B cell (primary cell): ENCODE results near the gene C12orf60. TPM values are rescaled to one million over a fixed set of nuclear protein-coding genes. Genes with fewer than 3 reads are reported as not detected.

Experiments
- ATAC-seq: fragments of 200-7000 bp; cut with Tn5 transposase; one replicate; pipeline ENCODE4 v1.10.0; 2021; ENCODE audit warnings: low read depth, mild to moderate bottlenecking, moderate number of reproducible peaks, moderate library complexity
- CTCF ChIA-PET: fragments of 350-600 bp; sonication (Branson Sonifier 250); formaldehyde crosslinking; loops from one replicate; lab custom pipeline; 2021; ENCODE audit warnings: antibody characterized with exemption, inconsistent platforms; lab: Charles Lee
- POLR2A ChIA-PET: fragments of 350-600 bp; sonication (Branson Sonifier 250); formaldehyde crosslinking; loops from one replicate; lab custom pipeline; 2021; ENCODE audit warnings: antibody characterized with exemption; lab: Charles Lee
- DNase-seq: peaks from one replicate; pipeline ENCODE4 v3.0.0; 2013
- H2AFZ ChIP-seq: 2 replicates; pipeline ENCODE4 v1.6.1; 2012; ENCODE audit warnings: mild to moderate bottlenecking, low read depth, low read length; ENCODE audit not compliant: insufficient read depth, poor library complexity, severe bottlenecking
- H3K27ac ChIP-seq, 2 donors: 1 replicate in 1 of 2; 2 replicates in 1 of 2; pipeline ENCODE4 v1.5.1; 2012 to 2013; ENCODE audit warnings: low read length in 2 of 2, mild to moderate bottlenecking in 2 of 2, moderate library complexity in 1 of 2
- H3K27me3 ChIP-seq, 4 experiments: fragments of 200-600 bp in 1 of 4; sonication (generic) in 1 of 4; replicated peaks in 1 of 4; 1 replicate in 2 of 4; 2 replicates in 2 of 4; pipeline versions ENCODE4 v1.6.1 to v1.7.0; 2013 to 2016; ENCODE audit warnings: low read length in 3 of 4, mild to moderate bottlenecking in 2 of 4, mixed read lengths in 1 of 4, moderate library complexity in 1 of 4; ENCODE audit not compliant: insufficient read depth in 4 of 4, control insufficient read depth in 3 of 4; ENCODE audit errors: control extremely low read depth in 1 of 4
- H3K36me3 ChIP-seq, 2 experiments: replicated peaks in 1 of 2; 1 replicate in 1 of 2; 2 replicates in 1 of 2; pipeline versions ENCODE4 v1.6.1 to v1.7.1; 2013; ENCODE audit warnings: low read length in 1 of 2; ENCODE audit not compliant: insufficient read depth in 2 of 2, control insufficient read depth in 1 of 2; ENCODE audit errors: control extremely low read depth in 1 of 2, extremely low read depth in 1 of 2
- H3K4me1 ChIP-seq, 2 donors: fragments of 200-600 bp in 1 of 2; sonication (generic) in 1 of 2; 1 replicate in 1 of 2; 2 replicates in 1 of 2; pipeline versions ENCODE4 v1.5.1 to v1.6.1; 2013 to 2017; ENCODE audit warnings: low read length in 2 of 2; ENCODE audit not compliant: control insufficient read depth in 2 of 2, insufficient read depth in 2 of 2
- H3K4me2 ChIP-seq: replicated peaks from 2 replicates; pipeline ENCODE3; 2012; ENCODE audit warnings: mild to moderate bottlenecking, low read depth, low read length; ENCODE audit not compliant: poor library complexity, severe bottlenecking
- H3K4me3 ChIP-seq, 5 experiments: fragments of 200-600 bp in 1 of 5; sonication (generic) in 1 of 5; 1 replicate in 3 of 5; 2 replicates in 2 of 5; pipeline versions ENCODE4 v1.5.1 to v1.7.0; 2011 to 2016; ENCODE audit warnings: low read length in 4 of 5, mild to moderate bottlenecking in 4 of 5, low read depth in 2 of 5, control low read depth in 1 of 5, moderate library complexity in 1 of 5; ENCODE audit not compliant: insufficient read depth in 1 of 5; ENCODE audit errors: control extremely low read depth in 1 of 5, extremely low read depth in 1 of 5
- H3K79me2 ChIP-seq: fragments of 200-600 bp; sonication (generic); one replicate; pipeline ENCODE4 v1.6.0; 2016; ENCODE audit warnings: low read length; ENCODE audit not compliant: control insufficient read depth, insufficient read depth
- H3K9ac ChIP-seq: fragments of 200-600 bp; sonication (generic); 2 replicates; pipeline ENCODE4 v1.6.1; 2017; ENCODE audit warnings: mild to moderate bottlenecking, low read length, moderate library complexity
- H3K9me3 ChIP-seq, 3 donors: one replicate each; pipeline versions ENCODE4 v1.6.1 to v1.7.1; 2013; ENCODE audit warnings: low read length in 2 of 3; ENCODE audit not compliant: control insufficient read depth in 2 of 3, insufficient read depth in 1 of 3; ENCODE audit errors: control extremely low read depth in 1 of 3
- H4K20me1 ChIP-seq: 2 replicates; pipeline ENCODE4 v1.6.0; 2012; ENCODE audit warnings: mild to moderate bottlenecking, low read length; ENCODE audit not compliant: insufficient read depth, control insufficient read depth, poor library complexity, severe bottlenecking
- H3K27ac Mint-ChIP-seq: one replicate; pipeline ENCODE4 v1.8.0; 2021; ENCODE audit warnings: mixed read lengths
- H3K27me3 Mint-ChIP-seq: one replicate; pipeline ENCODE4 v1.8.0; 2021; ENCODE audit warnings: mixed read lengths
- H3K4me1 Mint-ChIP-seq: one replicate; pipeline ENCODE4 v1.8.0; 2021; ENCODE audit warnings: mixed read lengths
- H3K4me3 Mint-ChIP-seq: one replicate; pipeline ENCODE4 v1.8.0; 2021; ENCODE audit warnings: mixed read lengths
- H3K9me3 Mint-ChIP-seq: one replicate; pipeline ENCODE4 v1.8.0; 2022; ENCODE audit warnings: mixed read lengths; ENCODE audit not compliant: insufficient read depth
- CTCF ChIP-seq: fragments of 200-600 bp; IDR thresholded peaks from one replicate; pipeline ENCODE4 v1.8.0; 2022; ENCODE audit warnings: antibody characterized with exemption, mild to moderate bottlenecking
- EZH2 ChIP-seq: IDR thresholded peaks from 2 replicates; pipeline ENCODE4 v1.6.1; 2012; ENCODE audit warnings: borderline replicate concordance, low read depth, mild to moderate bottlenecking, moderate library complexity, low read length; ENCODE audit not compliant: insufficient read depth, poor library complexity, severe bottlenecking
- WGBS: methylation state at CpG from one replicate; pipeline ENCODE4 v1.1.5; 2013; ENCODE audit warnings: missing lambda C conversion rate; ENCODE audit not compliant: insufficient coverage; 5-methylcytosine and 5-hydroxymethylcytosine counted together
- intact Hi-C: fragments of 100-400 bp; cut with micrococcal nuclease; formaldehyde crosslinking; loops from one replicate; pipeline ENCODE4 v1.10.0; 2022
- polyA plus RNA-seq: library from polyadenylated mRNA; depleted of rRNA; stranded (reverse); fragments of >200 nt; gene quantifications from 2 replicates; pipeline ENCODE4 v1.2.3, GENCODE V29; 2012
- total RNA-seq, 2 donors: library from RNA; stranded (reverse); fragments of 120-200 nt in 1 of 2; gene quantifications; 1 replicate in 1 of 2; 2 replicates in 1 of 2; pipeline versions ENCODE4 v1.2.3 to v1.2.4, GENCODE V29; 2013 to 2022

Gene C12orf60
- total and polyA plus RNA-seq, 2 donors (not counting 1 experiment from before 2014, with no cell fraction given): 0.25 to 1.2 TPM

GRCh38 chr12:14768823-14769405 is 34.6 kb upstream of the C12orf60 start:
- peak overlapping the region; percentile 94 to 96 for H3K27ac ChIP-seq
- peak overlapping the region; percentile 96 for H3K9ac ChIP-seq
- ChIA-PET CTCF (interaction anchor here (0.6 to 3.0 kb wide), 9 partner anchors 9 to 764 kb away, joined by 3 to 19 read pairs (median 4); partner anchors contain the start of genes C12orf60 and WBP11), POLR2A (interaction anchor here (0.6 to 3.9 kb wide), 4 partner anchors 34 to 1019 kb away, joined by 3 to 41 read pairs (median 6); partner anchors contain the start of genes ATF7IP, C12orf60 and WBP11)
- DNase-seq: peak; percentile 52
- H3K9me3 ChIP-seq: peaks cover 0 to 21% (median 11%) of the 10 kb centered on the region in 3 donors
- peaks cover 28 to 39% of the 10 kb centered on the region in 2 donors for H3K4me1 ChIP-seq
- peaks cover 12% of the 10 kb centered on the region for H3K9me3 Mint-ChIP-seq
- 40% methylated on average over 9 of the region's 16 CpGs for WGBS
- no peaks in the 10 kb centered on the region for H4K20me1 ChIP-seq
- TF ChIP-seq CTCF: no peak
- H3K4me3 ChIP-seq: peak overlapping the region; percentile 78 to 98 (median 93)
- peak overlapping the region; percentile 97 for H3K4me3 Mint-ChIP-seq
- ATAC-seq: no peak
- H2AFZ ChIP-seq: peak overlapping the region; percentile 74
- peaks cover 45% of the 10 kb centered on the region for H3K4me1 Mint-ChIP-seq
- no peaks in the 10 kb centered on the region for H3K27me3 Mint-ChIP-seq
- peaks cover 39% of the 10 kb centered on the region for H3K79me2 ChIP-seq
- H3K36me3 ChIP-seq: peaks cover 4 to 18% of the 10 kb centered on the region in 2 experiments
- H3K27ac Mint-ChIP-seq: peak overlapping the region; percentile 97
- peak overlapping the region; percentile 90 for H3K4me2 ChIP-seq
- intact Hi-C loops: no loop called here
- no peaks in the 10 kb centered on the region for H3K27me3 ChIP-seq

- DNase-seq: no peak
- WGBS: 2% methylated on average over 26 of the region's 26 CpGs
- H3K4me2 ChIP-seq: peak overlapping the region; percentile 90
- ChIA-PET CTCF (interaction anchor here (0.6 to 3.0 kb wide), 14 partner anchors 8 to 1961 kb away, joined by 3 to 19 read pairs (median 4); partner anchors contain the start of genes C12orf60 and WBP11), POLR2A (interaction anchor here (0.6 to 3.9 kb wide), 5 partner anchors 33 to 1018 kb away, joined by 3 to 41 read pairs (median 3); partner anchors contain the start of genes ATF7IP, C12orf60 and WBP11)
- H3K79me2 ChIP-seq: peaks cover 42% of the 10 kb centered on the region
- ATAC-seq: no peak
- peaks cover 0 to 18% (median 11%) of the 10 kb centered on the region in 3 donors for H3K9me3 ChIP-seq
- Mint-ChIP-seq H3K27ac (peak overlapping the region; percentile 97), H3K4me1 (peaks cover 51% of the 10 kb centered on the region), H3K4me3 (peak overlapping the region; percentile 97), H3K27me3 (no peaks in the 10 kb centered on the region), H3K9me3 (peaks cover 12% of the 10 kb centered on the region)
- H3K36me3 ChIP-seq: peaks cover 4 to 18% of the 10 kb centered on the region in 2 experiments
- TF ChIP-seq EZH2 (no peak), CTCF (no peak)
- H4K20me1 ChIP-seq: no peaks in the 10 kb centered on the region
- H3K4me3 ChIP-seq: peak overlapping the region; percentile 78 to 98 (median 93)
- peak overlapping the region; percentile 74 for H2AFZ ChIP-seq
- intact Hi-C loops: no loop called here
- no peaks in the 10 kb centered on the region for H3K27me3 ChIP-seq
- H3K4me1 ChIP-seq: peaks cover 28 to 40% of the 10 kb centered on the region in 2 donors
- peak overlapping the region; percentile 96 for H3K9ac ChIP-seq
- peak overlapping the region; percentile 94 to 96 for H3K27ac ChIP-seq
Measured at GRCh38 chr12:14769466-14769968, 34.0 kb upstream of the C12orf60 start.
